ENCODE data around the gene ARID3C. TPM values are rescaled to one million over a fixed set of nuclear protein-coding genes. Genes with fewer than 3 reads are reported as not detected.

Gene ARID3C
- total RNA-seq, 1 donor from 2014 or later, result not detected

- intact Hi-C loops (cut with micrococcal nuclease), result no loop called here
- H3K4me3 ChIP-seq, result peak overlapping the region; percentile 72
- peak; percentile 79 for DNase-seq
- TF ChIP-seq, protein P1, sequence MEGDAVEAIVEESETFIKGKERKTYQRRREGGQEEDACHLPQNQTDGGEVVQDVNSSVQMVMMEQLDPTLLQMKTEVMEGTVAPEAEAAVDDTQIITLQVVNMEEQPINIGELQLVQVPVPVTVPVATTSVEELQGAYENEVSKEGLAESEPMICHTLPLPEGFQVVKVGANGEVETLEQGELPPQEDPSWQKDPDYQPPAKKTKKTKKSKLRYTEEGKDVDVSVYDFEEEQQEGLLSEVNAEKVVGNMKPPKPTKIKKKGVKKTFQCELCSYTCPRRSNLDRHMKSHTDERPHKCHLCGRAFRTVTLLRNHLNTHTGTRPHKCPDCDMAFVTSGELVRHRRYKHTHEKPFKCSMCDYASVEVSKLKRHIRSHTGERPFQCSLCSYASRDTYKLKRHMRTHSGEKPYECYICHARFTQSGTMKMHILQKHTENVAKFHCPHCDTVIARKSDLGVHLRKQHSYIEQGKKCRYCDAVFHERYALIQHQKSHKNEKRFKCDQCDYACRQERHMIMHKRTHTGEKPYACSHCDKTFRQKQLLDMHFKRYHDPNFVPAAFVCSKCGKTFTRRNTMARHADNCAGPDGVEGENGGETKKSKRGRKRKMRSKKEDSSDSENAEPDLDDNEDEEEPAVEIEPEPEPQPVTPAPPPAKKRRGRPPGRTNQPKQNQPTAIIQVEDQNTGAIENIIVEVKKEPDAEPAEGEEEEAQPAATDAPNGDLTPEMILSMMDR (IDR thresholded peaks at IDR 0.05; ENCODE audit: borderline replicate concordance), result no peak
- H3K36me3 ChIP-seq, result peaks cover 14% of the 10 kb centered on the region
- H3K9me3 ChIP-seq (replicated peaks), result no peaks in the 10 kb centered on the region
- H3K4me1 ChIP-seq, result peaks cover 62% of the 10 kb centered on the region
- H3K27ac ChIP-seq (replicated peaks), result peak overlapping the region; percentile 93
- no peaks in the 10 kb centered on the region for H3K27me3 ChIP-seq (ENCODE audit: low read depth)
These were observed 25.6 kb upstream of the ARID3C start for GRCh38 chr9:34654323-34655051.

GRCh38 chr9:34653151-34654072, 24.5 kb upstream of the ARID3C start:
- peaks cover 71% of the 10 kb centered on the region for H3K4me1 ChIP-seq
- intact Hi-C loops (cut with micrococcal nuclease), result no loop called here
- TF ChIP-seq, protein P1 (IDR thresholded peaks at IDR 0.05; ENCODE audit: borderline replicate concordance), result no peak
- H3K36me3 ChIP-seq, result peaks cover 25% of the 10 kb centered on the region
- DNase-seq, result no peak
- peak overlapping the region; percentile 72 for H3K4me3 ChIP-seq
- no peaks in the 10 kb centered on the region for H3K9me3 ChIP-seq (replicated peaks)
- no peaks in the 10 kb centered on the region for H3K27me3 ChIP-seq (ENCODE audit: low read depth)
- peak overlapping the region; percentile 93 for H3K27ac ChIP-seq (replicated peaks)

DNA sequence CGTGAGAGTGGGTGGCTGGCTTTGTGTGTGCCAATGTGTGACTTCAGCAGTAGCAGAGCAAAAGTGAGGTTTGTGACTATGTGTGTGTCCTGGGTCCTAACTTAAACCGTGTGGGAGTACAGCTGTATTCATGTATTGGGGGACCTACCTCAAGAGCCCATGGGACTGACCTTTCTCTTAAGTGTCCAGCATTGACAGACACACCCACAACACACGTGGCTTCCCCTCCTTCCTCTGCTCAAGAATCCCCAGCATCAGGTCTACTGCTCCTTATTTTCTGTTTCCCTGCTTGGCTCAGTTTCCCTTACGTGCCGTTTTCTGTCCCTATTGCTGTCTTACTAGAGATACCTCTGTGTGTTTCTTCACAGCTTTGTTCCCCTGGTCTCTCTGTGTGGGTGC, 23.7 kb upstream of the ARID3C start:
- Histone ChIP-seq H3K4me3 (peak overlapping the region; percentile 72), H3K4me1 (peaks cover 80% of the 10 kb centered on the region), H3K27ac (replicated peaks) (peak overlapping the region; percentile 93), H3K27me3 (ENCODE audit: low read depth) (no peaks in the 10 kb centered on the region), H3K36me3 (peaks cover 29% of the 10 kb centered on the region), H3K9me3 (replicated peaks) (no peaks in the 10 kb centered on the region)
- DNase-seq, result no peak
- intact Hi-C loops (cut with micrococcal nuclease), result no loop called here
- TF ChIP-seq, protein P1 (IDR thresholded peaks at IDR 0.05; ENCODE audit: borderline replicate concordance), result no peak

DNA sequence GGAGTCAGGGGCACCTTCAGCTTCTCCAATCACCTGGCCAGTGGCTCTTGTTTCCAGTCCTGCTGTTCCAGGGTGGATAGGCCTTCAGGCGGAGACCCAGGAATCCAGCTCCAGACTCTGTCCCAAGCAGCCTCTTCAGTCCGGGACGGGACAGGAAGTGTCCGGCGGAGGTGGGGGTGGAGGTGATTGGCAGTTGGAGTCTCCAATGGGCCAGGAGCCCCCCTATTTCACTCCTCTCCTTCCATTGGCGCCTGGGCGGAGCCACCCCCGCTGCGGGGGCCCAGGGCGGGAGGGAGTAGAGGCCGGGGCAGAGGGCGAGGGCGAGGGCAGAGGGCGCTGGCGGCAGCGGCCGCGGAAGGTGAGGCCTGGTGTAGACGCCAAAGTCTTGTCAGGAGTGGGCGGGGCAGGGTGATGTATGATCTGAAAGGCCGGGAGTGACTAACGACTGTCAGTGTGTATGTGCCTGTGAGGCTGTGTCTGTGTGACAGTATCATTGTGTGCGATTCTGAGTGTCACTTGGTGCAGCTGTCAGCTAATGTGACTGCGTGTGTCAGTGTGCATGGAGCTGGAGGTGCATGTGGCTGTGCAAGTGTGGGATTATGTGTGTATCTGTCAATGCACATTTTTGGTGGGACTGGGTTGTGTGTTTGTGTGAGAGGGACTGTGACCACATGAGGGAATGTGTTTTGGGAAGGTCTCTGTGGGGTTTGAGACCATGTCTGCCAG, 23.2 kb upstream of the ARID3C start, which contains the start of gene IL11RA:
Gene IL11RA (plus strand): TSS at position 310 of the 726 bp plus-strand sequence. CDS start 3,033 bp downstream, outside the sequence.
- DNase-seq, result peak; percentile 93
- intact Hi-C loops (cut with micrococcal nuclease), result no loop called here
- Histone ChIP-seq H3K27ac (replicated peaks) (peak within 1 kb of the TSS; percentile 93), H3K36me3 (peaks cover 29% of the 10 kb centered on the region), H3K27me3 (ENCODE audit: low read depth) (no peaks in the 10 kb centered on the region), H3K4me1 (peaks cover 84% of the 10 kb centered on the region), H3K4me3 (peak within 1 kb of the TSS; percentile 72), H3K9me3 (replicated peaks) (no peaks in the 10 kb centered on the region)
- TF ChIP-seq, protein P1 (IDR thresholded peaks at IDR 0.05; ENCODE audit: borderline replicate concordance), result peak; percentile 10

DNA sequence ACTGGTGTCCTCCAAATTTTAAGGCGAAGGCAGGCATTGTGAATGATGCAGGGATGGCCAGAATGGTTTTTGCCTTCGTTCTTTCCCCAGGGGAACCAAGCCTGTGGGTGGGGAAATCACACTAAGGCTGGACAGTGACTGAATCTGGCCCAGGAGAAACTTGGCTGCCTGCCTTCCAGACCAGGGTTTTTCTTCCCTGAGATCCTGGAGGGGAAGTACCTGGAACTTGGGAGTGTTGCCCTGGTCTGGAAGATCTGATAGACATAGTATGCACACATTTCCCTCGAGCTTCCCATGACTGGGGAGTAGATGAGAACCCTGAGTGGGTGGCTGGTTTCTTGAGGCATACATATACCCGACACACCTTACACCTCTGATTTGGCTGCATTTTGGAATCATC, 22.5 kb upstream of the ARID3C start:
- peak overlapping the region; percentile 72 for H3K4me3 ChIP-seq
- intact Hi-C loops (cut with micrococcal nuclease), result no loop called here
- no peaks in the 10 kb centered on the region for H3K9me3 ChIP-seq (replicated peaks)
- H3K27ac ChIP-seq (replicated peaks), result peak overlapping the region; percentile 93
- peaks cover 29% of the 10 kb centered on the region for H3K36me3 ChIP-seq
- no peak for DNase-seq
- peaks cover 84% of the 10 kb centered on the region for H3K4me1 ChIP-seq
- TF ChIP-seq, protein P1 (IDR thresholded peaks at IDR 0.05; ENCODE audit: borderline replicate concordance), result no peak
- no peaks in the 10 kb centered on the region for H3K27me3 ChIP-seq (ENCODE audit: low read depth)

Measured in left ventricle myocardium inferior (tissue), 1 donor.